ENCODE results near the gene ANO2. TPM values are rescaled to one million over a fixed set of nuclear protein-coding genes. Genes with fewer than 3 reads are reported as not detected.

ANO2 gene
- total RNA-seq, 3 donors from 2014 or later (not counting 1 experiment from before 2014, with no cell fraction given) = not detected

- Histone ChIP-seq H3K4me3 (ENCODE audit: low read length) (no peak overlapping the region), H3K4me1 (ENCODE audit: control insufficient read depth, insufficient read depth, low read length) (no peaks in the 10 kb centered on the region), H3K27me3 (ENCODE audit: control insufficient read depth, insufficient read depth, low read length) (no peaks in the 10 kb centered on the region), H3K27ac (ENCODE audit: low read length) (no peak overlapping the region), H3K36me3 (ENCODE audit: control insufficient read depth, insufficient read depth, low read length) (no peaks in the 10 kb centered on the region), H3K9me3 (ENCODE audit: control insufficient read depth, insufficient read depth, low read length) (no peaks in the 10 kb centered on the region)
- Mint-ChIP-seq H3K27ac (no peak overlapping the region), H3K4me1 (no peaks in the 10 kb centered on the region), H3K36me3 (no peaks in the 10 kb centered on the region), H3K27me3 (ENCODE audit: low read depth in 2 of 2) (peaks cover 9 to 26% of the 10 kb centered on the region in 2 donors), H3K9me3 (no peaks in the 10 kb centered on the region), H3K4me3 (no peak overlapping the region)
- no peak for DNase-seq
- intact Hi-C loops (cut with micrococcal nuclease) = no loop called here
- no peak for ATAC-seq
- no peak for TF ChIP-seq CTCF (IDR thresholded peaks at IDR 0.05)
- 91% methylated on average over 7 of the region's 7 CpGs for WGBS (ENCODE audit: insufficient coverage)
Observed at GRCh38 chr12:5626151-5626550, 318.9 kb downstream of the ANO2 start.

- no peak overlapping the region for H3K27ac ChIP-seq (ENCODE audit: low read length)
- no peaks in the 10 kb centered on the region for H3K36me3 ChIP-seq (ENCODE audit: control insufficient read depth, insufficient read depth, low read length)
- H3K4me3 ChIP-seq (ENCODE audit: low read length) = no peak overlapping the region
- intact Hi-C loops (cut with micrococcal nuclease) = no loop called here
- Mint-ChIP-seq H3K9me3 (no peaks in the 10 kb centered on the region), H3K4me1 (no peaks in the 10 kb centered on the region), H3K27ac (no peak overlapping the region), H3K27me3 (ENCODE audit: low read depth in 2 of 2) (peaks cover 9 to 26% of the 10 kb centered on the region in 2 donors), H3K36me3 (no peaks in the 10 kb centered on the region), H3K4me3 (no peak overlapping the region)
- H3K4me1 ChIP-seq (ENCODE audit: control insufficient read depth, insufficient read depth, low read length) = no peaks in the 10 kb centered on the region
- H3K9me3 ChIP-seq (ENCODE audit: control insufficient read depth, insufficient read depth, low read length) = no peaks in the 10 kb centered on the region
- 64% methylated on average over 13 of the region's 13 CpGs for WGBS (ENCODE audit: insufficient coverage)
- H3K27me3 ChIP-seq (ENCODE audit: control insufficient read depth, insufficient read depth, low read length) = no peaks in the 10 kb centered on the region
- TF ChIP-seq CTCF (IDR thresholded peaks at IDR 0.05) = no peak
- DNase-seq (no peak), ATAC-seq (no peak)
Observed at GRCh38 chr12:5624486-5625272, 320.4 kb downstream of the ANO2 start.

GRCh38 chr12:5623411-5623810 is 321.6 kb downstream of the ANO2 start:
- no peaks in the 10 kb centered on the region for H3K36me3 ChIP-seq (ENCODE audit: control insufficient read depth, insufficient read depth, low read length)
- no peak overlapping the region for H3K4me3 ChIP-seq (ENCODE audit: low read length)
- no peak overlapping the region for H3K27ac Mint-ChIP-seq
- ATAC-seq = no peak
- TF ChIP-seq CTCF (IDR thresholded peaks at IDR 0.05) = no peak
- H3K36me3 Mint-ChIP-seq = no peaks in the 10 kb centered on the region
- peaks cover 9 to 22% of the 10 kb centered on the region in 2 donors for H3K27me3 Mint-ChIP-seq (ENCODE audit: low read depth in 2 of 2)
- H3K27ac ChIP-seq (ENCODE audit: low read length) = no peak overlapping the region
- intact Hi-C loops (cut with micrococcal nuclease) = no loop called here
- WGBS (ENCODE audit: insufficient coverage) = 82% methylated on average over 7 of the region's 7 CpGs
- no peaks in the 10 kb centered on the region for H3K4me1 ChIP-seq (ENCODE audit: control insufficient read depth, insufficient read depth, low read length)
- no peaks in the 10 kb centered on the region for H3K9me3 Mint-ChIP-seq
- H3K27me3 ChIP-seq (ENCODE audit: control insufficient read depth, insufficient read depth, low read length) = no peaks in the 10 kb centered on the region
- no peak for DNase-seq
- no peak overlapping the region for H3K4me3 Mint-ChIP-seq
- no peaks in the 10 kb centered on the region for H3K4me1 Mint-ChIP-seq
- no peaks in the 10 kb centered on the region for H3K9me3 ChIP-seq (ENCODE audit: control insufficient read depth, insufficient read depth, low read length)

DNA sequence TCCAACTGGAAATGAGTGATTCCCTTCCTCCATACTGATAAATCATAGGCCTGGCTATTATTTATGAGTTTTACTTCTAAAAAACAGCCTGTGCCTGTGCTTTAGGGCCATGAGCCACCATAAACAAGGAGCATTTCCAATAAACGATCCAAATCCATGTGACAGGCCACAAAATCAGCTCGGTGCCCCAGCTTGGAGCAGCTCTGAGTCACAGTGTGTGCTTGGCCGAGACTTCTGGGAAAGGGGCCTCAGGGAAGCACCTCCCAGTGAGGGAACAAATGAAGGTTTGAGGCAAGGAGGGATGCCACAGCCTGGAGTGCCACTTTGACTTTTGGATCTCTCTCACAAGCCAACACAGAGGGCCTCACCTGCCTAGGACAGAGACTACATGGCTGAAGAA is 322.8 kb downstream of the ANO2 start:
- no peak for ATAC-seq
- WGBS (ENCODE audit: insufficient coverage) = 67% methylated on average over 3 of the region's 3 CpGs

More for the DNA sequence above, 322.8 kb downstream of the ANO2 start:
- H3K36me3 ChIP-seq (ENCODE audit: control insufficient read depth, insufficient read depth, low read length) = no peaks in the 10 kb centered on the region
- intact Hi-C loops (cut with micrococcal nuclease) = no loop called here
- H3K4me1 ChIP-seq (ENCODE audit: control insufficient read depth, insufficient read depth, low read length) = no peaks in the 10 kb centered on the region
- DNase-seq = no peak
- Mint-ChIP-seq H3K27ac (no peak overlapping the region), H3K4me1 (no peaks in the 10 kb centered on the region), H3K4me3 (no peak overlapping the region), H3K9me3 (no peaks in the 10 kb centered on the region), H3K36me3 (no peaks in the 10 kb centered on the region), H3K27me3 (ENCODE audit: low read depth in 2 of 2) (peaks cover 9 to 18% of the 10 kb centered on the region in 2 donors)
- no peaks in the 10 kb centered on the region for H3K27me3 ChIP-seq (ENCODE audit: control insufficient read depth, insufficient read depth, low read length)
- no peaks in the 10 kb centered on the region for H3K9me3 ChIP-seq (ENCODE audit: control insufficient read depth, insufficient read depth, low read length)
- TF ChIP-seq CTCF (IDR thresholded peaks at IDR 0.05) = no peak
- H3K27ac ChIP-seq (ENCODE audit: low read length) = no peak overlapping the region
- H3K4me3 ChIP-seq (ENCODE audit: low read length) = no peak overlapping the region
